K562 (cell line): ENCODE data around the gene PTK6.

Source experiments
- CTCF ChIP-seq, 3 experiments: IDR thresholded peaks in 2 of 3; conservative IDR thresholded peaks in 1 of 3; 2 replicates each; pipeline ENCODE4 v1.5.1; 2011 to 2012; ENCODE audit warnings: low read length in 3 of 3, mild to moderate bottlenecking in 3 of 3, control low read depth in 2 of 3, improper control_type of control experiment in 1 of 3, inconsistent platforms in 1 of 3, low read depth in 1 of 3, mixed read lengths in 1 of 3, moderate library complexity in 1 of 3; ENCODE audit not compliant: insufficient read depth in 2 of 3
- NRF1 ChIP-seq, 2 experiments: fragments of 450-650 bp; IDR thresholded peaks in 1 of 2; conservative IDR thresholded peaks in 1 of 2; 2 replicates each; pipeline ENCODE4 v1.6.1; 2014; ENCODE audit warnings: mild to moderate bottlenecking in 2 of 2

GRCh38 chr20:63553933-63554290 lies 16.7 kb upstream of the PTK6 start, which contains the start of gene FNDC11:
- no peak for TF ChIP-seq NRF1 (conservative IDR thresholded peaks at IDR 0.05 in 1 of 2, IDR thresholded peaks at IDR 0.05 in 1 of 2)
- TF ChIP-seq CTCF (IDR thresholded peaks at IDR 0.05 in 2 of 3, conservative IDR thresholded peaks at IDR 0.05 in 1 of 3; ENCODE audit: insufficient read depth in 2 of 3, low read depth in 1 of 3, low read length in 3 of 3) = no peak
